Loucy (cell line): Measurements from ENCODE around the gene ESYT3.

Experiments
- EZH2phosphoT487 ChIP-seq: fragments of 200-600 bp; IDR thresholded peaks from 2 replicates; pipeline ENCODE4 v1.6.1; 2018; ENCODE audit warnings: antibody characterized with exemption, mild to moderate bottlenecking, moderate library complexity, borderline replicate concordance
- TF ChIP-seq, protein P1 (sequence below): fragments of 200-600 bp; sonication (generic); conservative IDR thresholded peaks from 2 replicates; pipeline ENCODE4 v1.5.1; 2014; ENCODE audit warnings: mild to moderate bottlenecking, antibody characterized with exemption, low read length

DNA sequence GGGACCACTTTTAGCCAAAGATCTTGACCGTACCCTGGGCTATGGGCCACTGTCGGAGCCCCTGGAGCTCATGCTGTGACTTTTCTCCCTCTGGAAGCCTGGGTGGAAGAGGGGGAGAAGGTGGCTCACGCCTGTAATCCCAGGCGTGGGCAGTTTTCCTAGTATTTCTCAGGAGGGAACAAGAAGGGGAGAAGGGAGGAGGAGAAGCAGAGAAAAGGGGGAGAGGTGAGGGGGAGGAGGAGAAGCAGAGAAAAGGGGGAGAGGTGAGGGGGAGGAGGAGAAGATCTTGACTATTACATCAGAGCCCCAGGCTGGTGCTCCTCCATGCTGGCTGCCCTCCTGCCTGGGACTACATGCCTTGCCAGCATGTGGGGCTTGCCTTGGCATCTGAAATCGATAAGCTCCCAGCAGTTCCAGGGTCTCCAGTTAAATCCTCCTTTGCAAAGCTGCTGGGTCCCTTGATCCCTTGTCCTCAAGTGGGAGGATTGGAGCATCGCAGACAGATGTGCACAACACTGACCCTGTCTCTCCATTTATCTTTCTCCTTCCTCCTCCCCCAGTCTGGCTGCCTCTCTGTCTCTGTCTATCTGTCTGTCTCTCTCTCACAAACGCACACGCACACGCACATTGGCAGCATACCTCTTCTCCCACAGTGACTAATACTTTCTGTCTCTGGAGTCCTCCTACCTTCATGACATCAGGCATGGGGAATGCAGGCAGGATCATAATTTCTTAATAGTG lies 44.4 kb upstream of the ESYT3 start:
- TF ChIP-seq, protein P1, sequence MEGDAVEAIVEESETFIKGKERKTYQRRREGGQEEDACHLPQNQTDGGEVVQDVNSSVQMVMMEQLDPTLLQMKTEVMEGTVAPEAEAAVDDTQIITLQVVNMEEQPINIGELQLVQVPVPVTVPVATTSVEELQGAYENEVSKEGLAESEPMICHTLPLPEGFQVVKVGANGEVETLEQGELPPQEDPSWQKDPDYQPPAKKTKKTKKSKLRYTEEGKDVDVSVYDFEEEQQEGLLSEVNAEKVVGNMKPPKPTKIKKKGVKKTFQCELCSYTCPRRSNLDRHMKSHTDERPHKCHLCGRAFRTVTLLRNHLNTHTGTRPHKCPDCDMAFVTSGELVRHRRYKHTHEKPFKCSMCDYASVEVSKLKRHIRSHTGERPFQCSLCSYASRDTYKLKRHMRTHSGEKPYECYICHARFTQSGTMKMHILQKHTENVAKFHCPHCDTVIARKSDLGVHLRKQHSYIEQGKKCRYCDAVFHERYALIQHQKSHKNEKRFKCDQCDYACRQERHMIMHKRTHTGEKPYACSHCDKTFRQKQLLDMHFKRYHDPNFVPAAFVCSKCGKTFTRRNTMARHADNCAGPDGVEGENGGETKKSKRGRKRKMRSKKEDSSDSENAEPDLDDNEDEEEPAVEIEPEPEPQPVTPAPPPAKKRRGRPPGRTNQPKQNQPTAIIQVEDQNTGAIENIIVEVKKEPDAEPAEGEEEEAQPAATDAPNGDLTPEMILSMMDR: no peak
- no peak for TF ChIP-seq EZH2phosphoT487
